WI38 (cell line): ENCODE measurements around the gene SHB.
"Not testable (repeated sequence)": the region's sequence is repeated elsewhere in the genome, so short reads cannot be mapped to it uniquely, and the experiment has no call there.

Source experiments
- H3K4me3 ChIP-seq: 2 replicates; pipeline ENCODE4 v1.5.1; 2011; ENCODE audit warnings: low read depth, mild to moderate bottlenecking, control low read depth, low read length
- TF ChIP-seq, protein P1 (sequence below): IDR thresholded peaks from 2 replicates; pipeline ENCODE4 v1.5.1; 2012; ENCODE audit warnings: low read depth, mild to moderate bottlenecking, control low read depth, low read length

SHB gene

GRCh38 chr9:37966412-37967013 is 102.5 kb downstream of the SHB start:
- TF ChIP-seq, protein P1, sequence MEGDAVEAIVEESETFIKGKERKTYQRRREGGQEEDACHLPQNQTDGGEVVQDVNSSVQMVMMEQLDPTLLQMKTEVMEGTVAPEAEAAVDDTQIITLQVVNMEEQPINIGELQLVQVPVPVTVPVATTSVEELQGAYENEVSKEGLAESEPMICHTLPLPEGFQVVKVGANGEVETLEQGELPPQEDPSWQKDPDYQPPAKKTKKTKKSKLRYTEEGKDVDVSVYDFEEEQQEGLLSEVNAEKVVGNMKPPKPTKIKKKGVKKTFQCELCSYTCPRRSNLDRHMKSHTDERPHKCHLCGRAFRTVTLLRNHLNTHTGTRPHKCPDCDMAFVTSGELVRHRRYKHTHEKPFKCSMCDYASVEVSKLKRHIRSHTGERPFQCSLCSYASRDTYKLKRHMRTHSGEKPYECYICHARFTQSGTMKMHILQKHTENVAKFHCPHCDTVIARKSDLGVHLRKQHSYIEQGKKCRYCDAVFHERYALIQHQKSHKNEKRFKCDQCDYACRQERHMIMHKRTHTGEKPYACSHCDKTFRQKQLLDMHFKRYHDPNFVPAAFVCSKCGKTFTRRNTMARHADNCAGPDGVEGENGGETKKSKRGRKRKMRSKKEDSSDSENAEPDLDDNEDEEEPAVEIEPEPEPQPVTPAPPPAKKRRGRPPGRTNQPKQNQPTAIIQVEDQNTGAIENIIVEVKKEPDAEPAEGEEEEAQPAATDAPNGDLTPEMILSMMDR, result no peak
- H3K4me3 ChIP-seq, result no peak overlapping the region

DNA sequence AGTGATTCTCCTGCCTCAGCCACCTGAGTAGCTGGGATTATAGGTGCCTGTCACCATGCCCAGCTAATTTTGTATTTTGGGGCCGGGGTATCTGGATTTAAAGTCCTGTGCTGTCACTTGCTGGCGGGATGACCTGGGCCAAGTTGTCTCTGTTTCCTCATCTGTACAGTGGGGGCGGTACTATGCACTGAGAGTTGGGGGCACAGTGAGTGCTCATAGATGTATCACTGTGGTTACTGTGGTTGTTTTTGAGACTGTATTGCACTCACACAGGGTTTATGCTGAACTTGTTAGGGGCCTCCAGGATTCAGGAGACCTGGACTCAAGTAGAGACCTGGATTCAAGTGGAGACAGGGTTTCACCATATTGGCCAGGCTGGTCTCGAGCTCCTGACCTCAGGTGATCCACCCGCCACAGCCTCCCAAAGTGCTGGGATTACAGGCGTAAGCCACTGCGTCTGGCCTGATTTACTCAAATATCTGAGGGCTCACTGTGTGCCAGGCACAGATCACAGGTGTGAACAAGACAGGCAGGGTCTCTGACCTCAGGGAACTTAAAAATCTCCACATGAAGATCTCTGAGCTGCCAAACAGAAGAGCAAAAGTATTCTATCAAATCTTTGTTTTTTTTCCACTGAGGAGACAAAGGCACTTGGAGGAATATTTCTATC is 103.2 kb downstream of the SHB start:
- H3K4me3 ChIP-seq, result not testable (repeated sequence)

DNA sequence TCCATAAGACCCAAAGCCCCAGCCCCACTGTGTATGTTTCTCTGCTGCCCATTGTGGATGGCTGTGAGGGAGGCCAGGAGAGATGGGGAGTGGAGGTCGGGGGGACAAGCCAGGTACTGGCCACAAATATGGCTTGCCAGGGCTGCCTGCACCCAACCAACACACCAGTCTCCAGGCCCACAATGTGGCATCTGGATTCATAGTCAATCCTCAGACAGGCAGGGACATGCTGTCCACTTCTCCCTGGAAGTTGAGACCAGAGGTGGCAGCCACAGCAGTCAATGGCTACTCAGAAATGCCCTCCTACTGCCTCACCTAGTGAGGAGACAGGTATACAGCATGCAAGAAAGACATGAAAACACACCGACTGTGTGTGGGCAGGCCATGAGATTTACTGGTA is 103.9 kb downstream of the SHB start:
- H3K4me3 ChIP-seq, result no peak overlapping the region
- TF ChIP-seq, protein P1, result no peak

DNA sequence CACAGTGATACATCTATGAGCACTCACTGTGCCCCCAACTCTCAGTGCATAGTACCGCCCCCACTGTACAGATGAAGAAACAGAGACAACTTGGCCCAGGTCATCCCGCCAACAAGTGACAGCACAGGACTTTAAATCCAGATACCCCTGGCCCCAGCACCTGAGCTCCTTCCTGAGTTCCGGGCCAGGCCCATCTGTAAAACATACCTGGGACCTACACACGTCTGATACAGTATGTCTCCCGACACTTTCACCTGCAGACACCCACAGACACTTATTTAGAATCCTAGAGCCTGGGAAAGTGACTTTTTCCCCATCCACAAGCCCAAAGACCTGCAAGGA is 104.3 kb downstream of the SHB start:
- no peak overlapping the region for H3K4me3 ChIP-seq
- TF ChIP-seq, protein P1, result no peak

GRCh38 chr9:37963936-37964739 is 104.9 kb downstream of the SHB start:
- H3K4me3 ChIP-seq, result no peak overlapping the region
- TF ChIP-seq, protein P1, result no peak

- TF ChIP-seq, protein P1, result no peak
Observed at GRCh38 chr9:37961351-37961750, 107.7 kb downstream of the SHB start.

GRCh38 chr9:37960631-37961030 is 108.4 kb downstream of the SHB start:
- H3K4me3 ChIP-seq, result no peak overlapping the region
- TF ChIP-seq, protein P1, result no peak

More at GRCh38 chr9:37961351-37961750, 107.7 kb downstream of the SHB start:
- H3K4me3 ChIP-seq, result no peak overlapping the region
